DOHH2 (cell line): ENCODE data around the gene CCDC106.

Experiments
- H3F3A ChIP-seq: fragments of 200-600 bp; sonication (generic), shearing (Covaris generic); 2 replicates; pipeline ENCODE4 v1.6.0; 2016; ENCODE audit warnings: antibody characterized with exemption, mild to moderate bottlenecking; ENCODE audit not compliant: control insufficient read depth, insufficient read depth
- H3K27ac ChIP-seq: fragments of 200-600 bp; sonication (generic); 2 replicates; pipeline ENCODE4 v1.5.1; 2014; ENCODE audit warnings: low read depth, mild to moderate bottlenecking, low read length, moderate library complexity
- H3K27me3 ChIP-seq: fragments of 200-600 bp; sonication (generic); 2 replicates; pipeline ENCODE4 v1.6.1; 2014; ENCODE audit warnings: mild to moderate bottlenecking, low read length, mixed read lengths; ENCODE audit not compliant: control insufficient read depth
- H3K36me3 ChIP-seq: fragments of 200-600 bp; sonication (generic); 2 replicates; pipeline ENCODE4 v1.6.1; 2014; ENCODE audit warnings: mild to moderate bottlenecking, low read length, moderate library complexity, mixed read lengths; ENCODE audit not compliant: control insufficient read depth
- H3K4me1 ChIP-seq: fragments of 200-600 bp; sonication (generic); 2 replicates; pipeline ENCODE4 v1.6.1; 2014; ENCODE audit warnings: mild to moderate bottlenecking, low read length, mixed read lengths; ENCODE audit not compliant: control insufficient read depth
- H3K4me2 ChIP-seq: fragments of 200-600 bp; sonication (generic); 2 replicates; pipeline ENCODE4 v1.6.0; 2014; ENCODE audit warnings: mild to moderate bottlenecking, low read length, moderate library complexity
- H3K4me3 ChIP-seq: fragments of 200-600 bp; sonication (generic); 2 replicates; pipeline ENCODE4 v1.5.1; 2014; ENCODE audit warnings: mild to moderate bottlenecking, low read length, mixed read lengths
- H3K79me2 ChIP-seq: fragments of 200-600 bp; sonication (generic); 2 replicates; pipeline ENCODE4 v1.6.1; 2014; ENCODE audit warnings: mild to moderate bottlenecking, low read length, mixed read lengths; ENCODE audit not compliant: control insufficient read depth
- H3K9me2 ChIP-seq: fragments of 200-600 bp; sonication (generic); replicated peaks from 2 replicates; pipeline ENCODE4 v1.6.1; 2014; ENCODE audit warnings: mild to moderate bottlenecking, low read length, mixed read lengths; ENCODE audit not compliant: control insufficient read depth
- H3K9me3 ChIP-seq: fragments of 200-600 bp; sonication (generic); 2 replicates; pipeline ENCODE4 v1.6.1; 2014; ENCODE audit warnings: antibody characterized with exemption, low read length, mixed read lengths; ENCODE audit not compliant: control insufficient read depth, insufficient read depth
- H4K20me1 ChIP-seq: fragments of 200-600 bp; sonication (generic); 2 replicates; pipeline ENCODE4 v1.6.0; 2014; ENCODE audit warnings: low read depth, mild to moderate bottlenecking, antibody characterized with exemption, low read length, moderate library complexity; ENCODE audit not compliant: control insufficient read depth, insufficient read depth
- CTCF ChIP-seq: fragments of 200-600 bp; sonication (generic); IDR thresholded peaks from one replicate; pipeline ENCODE4 v1.5.1; 2014; ENCODE audit warnings: antibody characterized with exemption, mild to moderate bottlenecking, low read depth, low read length; ENCODE audit not compliant: poor library complexity, severe bottlenecking
- EZH2phosphoT487 ChIP-seq: fragments of 200-600 bp; sonication (generic); IDR thresholded peaks from 2 replicates; pipeline ENCODE4 v1.6.1; 2017; ENCODE audit warnings: borderline replicate concordance, mild to moderate bottlenecking, antibody characterized with exemption, low read length, moderate library complexity, mixed read lengths

CCDC106 gene

GRCh38 chr19:55702131-55702627 is 54.2 kb downstream of the CCDC106 start:
- no peak overlapping the region for H3K27ac ChIP-seq
- no peaks in the 10 kb centered on the region for H3K4me1 ChIP-seq
- H3K4me3 ChIP-seq = no peak overlapping the region
- H3K79me2 ChIP-seq = no peaks in the 10 kb centered on the region
- no peaks in the 10 kb centered on the region for H3K27me3 ChIP-seq
- H4K20me1 ChIP-seq = no peaks in the 10 kb centered on the region
- H3K4me2 ChIP-seq = no peak overlapping the region
- no peaks in the 10 kb centered on the region for H3K9me2 ChIP-seq
- H3K9me3 ChIP-seq = no peaks in the 10 kb centered on the region
- H3K36me3 ChIP-seq = peaks cover 44% of the 10 kb centered on the region
- H3F3A ChIP-seq = no peaks in the 10 kb centered on the region; the same call in 1 of the 2 replicates
- TF ChIP-seq CTCF (no peak), EZH2phosphoT487 (no peak)
